KMS-11 (cell line): ENCODE results near the gene COX8A.
"Not testable (repeated sequence)": the region's sequence is repeated elsewhere in the genome, so short reads cannot be mapped to it uniquely, and the experiment has no call there.

Source experiments
- H2AFZ ChIP-seq: fragments of 200-600 bp; sonication (generic); 2 replicates; pipeline ENCODE4 v1.6.1; 2016; ENCODE audit warnings: antibody characterized with exemption, mixed run types, low read depth
- H3K27ac ChIP-seq: fragments of 200-600 bp; sonication (generic); 2 replicates; pipeline ENCODE4 v1.6.1; 2016; ENCODE audit warnings: mild to moderate bottlenecking, mixed run types
- H3K27me3 ChIP-seq: fragments of 200-600 bp; sonication (generic); 2 replicates; pipeline ENCODE4 v1.6.1; 2017; ENCODE audit warnings: mild to moderate bottlenecking, low read depth, mixed run types, moderate library complexity; ENCODE audit not compliant: insufficient read depth
- H3K36me3 ChIP-seq: fragments of 200-600 bp; sonication (generic); 2 replicates; pipeline ENCODE4 v1.6.1; 2017; ENCODE audit warnings: mild to moderate bottlenecking, mixed run types; ENCODE audit not compliant: insufficient read depth
- H3K4me1 ChIP-seq: fragments of 200-600 bp; sonication (generic); 2 replicates; pipeline ENCODE4 v1.6.1; 2016; ENCODE audit warnings: mild to moderate bottlenecking, low read depth, mixed run types; ENCODE audit not compliant: poor library complexity, severe bottlenecking
- H3K4me2 ChIP-seq: fragments of 200-600 bp; sonication (generic); 2 replicates; pipeline ENCODE4 v1.7.0; 2016; ENCODE audit warnings: mild to moderate bottlenecking, mixed run types
- H3K4me3 ChIP-seq: fragments of 200-600 bp; sonication (generic); IDR thresholded peaks from 2 replicates; pipeline ENCODE4 v1.6.1; 2017; ENCODE audit warnings: low read depth, low read length, mixed read lengths; ENCODE audit not compliant: insufficient read depth
- H3K79me2 ChIP-seq: fragments of 200-600 bp; sonication (generic); 2 replicates; pipeline ENCODE4 v1.6.1; 2016; ENCODE audit warnings: low read depth, mixed run types; ENCODE audit not compliant: insufficient read depth
- H3K9ac ChIP-seq: fragments of 200-600 bp; sonication (generic); 2 replicates; pipeline ENCODE4 v1.6.1; 2016; ENCODE audit warnings: mild to moderate bottlenecking, mixed run types
- H4K20me1 ChIP-seq: fragments of 200-600 bp; sonication (generic); 2 replicates; pipeline ENCODE4 v1.6.1; 2016; ENCODE audit warnings: mild to moderate bottlenecking, mixed run types; ENCODE audit not compliant: insufficient read depth
- CTCF ChIP-seq: fragments of 200-600 bp; sonication (generic); conservative IDR thresholded peaks from 2 replicates; pipeline ENCODE4 v1.6.1; 2017; ENCODE audit warnings: low read depth, mild to moderate bottlenecking, antibody characterized with exemption, low read length, moderate library complexity, mixed read lengths

The COX8A gene

DNA sequence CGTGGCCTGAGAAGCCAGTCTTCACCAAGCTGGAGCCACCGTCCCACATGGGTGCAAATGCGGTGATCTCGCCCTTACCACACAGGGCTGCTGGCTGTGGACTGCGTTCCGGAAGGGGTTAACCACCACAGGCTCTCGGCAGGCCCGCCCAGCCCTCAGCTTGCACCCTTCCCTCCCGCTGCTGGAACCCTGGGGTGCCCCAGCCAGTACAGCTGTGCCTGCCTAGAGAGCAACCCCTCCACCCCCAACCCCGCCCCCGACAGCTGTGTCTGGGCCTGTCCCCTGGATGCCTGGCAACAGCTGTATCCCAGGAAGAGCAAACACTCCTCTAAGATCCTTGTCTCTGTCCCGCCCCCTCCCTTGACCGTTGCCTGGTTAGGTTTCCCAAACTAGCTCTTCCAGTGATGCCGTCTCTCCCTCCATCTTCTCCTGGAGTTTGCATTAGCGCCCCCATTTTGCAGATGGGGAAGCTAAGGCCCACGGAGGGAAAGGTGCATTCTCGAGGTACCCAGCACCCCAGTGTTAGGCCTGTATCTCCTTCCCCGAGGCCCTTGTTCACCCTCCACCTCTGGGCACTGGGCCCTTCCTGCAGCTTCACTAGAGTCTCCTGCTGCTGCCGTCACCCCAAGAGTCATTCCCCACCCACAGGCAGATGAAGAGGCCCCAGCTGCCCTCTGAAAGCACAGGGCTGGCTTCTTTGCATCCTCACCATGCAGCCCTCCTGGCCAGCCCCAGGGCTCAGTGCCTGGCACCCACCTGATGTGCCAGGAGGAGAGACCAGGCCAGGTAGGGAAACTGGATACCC is 12.6 kb upstream of the COX8A start:
- Histone ChIP-seq H3K4me2 (no peak overlapping the region), H3K27me3 (no peaks in the 10 kb centered on the region), H3K4me3 (no peak overlapping the region), H3K36me3 (no peaks in the 10 kb centered on the region), H3K79me2 (no peaks in the 10 kb centered on the region), H4K20me1 (no peaks in the 10 kb centered on the region), H3K4me1 (peaks cover 15% of the 10 kb centered on the region), H3K9ac (no peak overlapping the region), H3K27ac (no peak overlapping the region), H2AFZ (no peak overlapping the region)
- TF ChIP-seq CTCF, result no peak

GRCh38 chr11:63963895-63964294 is 10.5 kb upstream of the COX8A start:
- peaks cover 15% of the 10 kb centered on the region for H3K4me1 ChIP-seq
- not testable (repeated sequence) for H3K79me2 ChIP-seq, H3K27me3 ChIP-seq, H3K4me3 ChIP-seq, H3K9ac ChIP-seq, H2AFZ ChIP-seq, H4K20me1 ChIP-seq, H3K36me3 ChIP-seq, H3K27ac ChIP-seq, H3K4me2 ChIP-seq

DNA sequence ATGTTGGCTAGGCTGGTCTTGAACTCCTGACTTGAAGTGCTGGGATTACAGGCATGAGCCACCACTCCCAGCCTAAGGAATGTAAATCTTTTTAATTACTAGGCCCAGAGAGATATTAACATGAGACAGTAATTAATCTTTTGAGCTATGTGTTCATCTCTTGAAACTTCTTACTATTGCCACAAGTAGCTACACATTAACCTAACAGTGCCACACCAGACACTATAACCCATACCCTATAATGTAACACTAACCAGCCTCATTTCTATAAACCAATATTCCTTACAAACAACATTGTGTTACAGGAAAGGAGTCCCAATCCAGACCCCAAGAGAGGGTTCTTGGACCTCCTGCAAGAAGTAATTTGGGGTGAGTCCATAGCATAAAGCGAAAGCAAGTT is 8.0 kb upstream of the COX8A start:
- no peak for TF ChIP-seq CTCF
- Histone ChIP-seq H3K27ac (no peak overlapping the region), H3K27me3 (no peaks in the 10 kb centered on the region), H3K4me2 (no peak overlapping the region), H3K79me2 (no peaks in the 10 kb centered on the region), H2AFZ (no peak overlapping the region), H4K20me1 (no peaks in the 10 kb centered on the region), H3K36me3 (no peaks in the 10 kb centered on the region), H3K4me1 (peaks cover 6% of the 10 kb centered on the region), H3K9ac (no peak overlapping the region), H3K4me3 (no peak overlapping the region)

DNA sequence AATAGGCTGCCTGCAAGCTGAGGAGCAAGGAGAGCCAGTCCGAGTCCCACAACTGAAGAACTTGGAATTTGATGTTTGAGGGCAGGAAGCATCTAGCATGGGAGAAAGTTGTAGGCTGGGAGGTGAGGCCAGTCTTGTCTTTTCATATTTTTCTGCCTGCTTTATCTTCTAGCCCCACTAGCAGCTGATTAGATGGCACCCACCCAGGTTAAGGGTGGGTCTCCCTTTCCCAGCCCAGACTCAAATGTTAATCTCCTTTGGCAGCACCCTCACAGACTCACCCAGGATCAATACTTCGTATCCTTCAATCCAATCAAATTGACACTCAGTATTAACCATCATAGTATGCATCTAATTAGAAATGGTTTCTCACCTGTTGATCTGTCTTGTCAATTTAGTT is 5.0 kb upstream of the COX8A start:
- Histone ChIP-seq H3K27ac (no peak overlapping the region), H3K9ac (no peak overlapping the region), H3K4me3 (no peak overlapping the region), H2AFZ (no peak overlapping the region), H4K20me1 (no peaks in the 10 kb centered on the region), H3K36me3 (no peaks in the 10 kb centered on the region), H3K27me3 (no peaks in the 10 kb centered on the region), H3K4me2 (no peak overlapping the region), H3K79me2 (peaks cover under 1% of the 10 kb centered on the region; the same call in 1 of the 2 replicates), H3K4me1 (no peaks in the 10 kb centered on the region)
- TF ChIP-seq CTCF, result no peak

DNA sequence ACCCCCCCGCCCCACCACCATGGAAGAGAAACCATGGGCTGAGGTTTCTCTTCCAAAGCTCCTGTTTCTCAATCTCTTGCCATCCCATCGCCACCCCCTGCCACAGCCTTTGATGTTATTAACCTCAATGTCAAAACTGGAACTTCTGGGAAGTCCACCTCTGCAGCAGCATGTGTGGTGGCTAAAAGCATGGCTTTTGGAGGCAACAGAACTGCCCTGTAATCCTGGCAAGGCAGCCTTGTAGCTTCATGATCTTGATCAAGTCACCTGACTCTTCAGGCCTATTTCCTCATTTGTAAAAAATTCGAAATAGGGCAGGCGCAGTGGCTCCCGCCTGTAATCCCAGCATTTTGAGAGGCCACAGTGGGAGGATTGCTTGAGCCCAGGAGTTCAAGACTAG is 3.5 kb upstream of the COX8A start:
- TF ChIP-seq CTCF, result no peak
- Histone ChIP-seq H3K36me3 (no peaks in the 10 kb centered on the region), H3K9ac (no peak overlapping the region), H3K4me1 (peaks cover 4% of the 10 kb centered on the region), H3K79me2 (peaks cover 15% of the 10 kb centered on the region), H3K4me3 (no peak overlapping the region), H3K27ac (no peak overlapping the region), H2AFZ (no peak overlapping the region), H3K4me2 (no peak overlapping the region), H4K20me1 (no peaks in the 10 kb centered on the region), H3K27me3 (no peaks in the 10 kb centered on the region)

DNA sequence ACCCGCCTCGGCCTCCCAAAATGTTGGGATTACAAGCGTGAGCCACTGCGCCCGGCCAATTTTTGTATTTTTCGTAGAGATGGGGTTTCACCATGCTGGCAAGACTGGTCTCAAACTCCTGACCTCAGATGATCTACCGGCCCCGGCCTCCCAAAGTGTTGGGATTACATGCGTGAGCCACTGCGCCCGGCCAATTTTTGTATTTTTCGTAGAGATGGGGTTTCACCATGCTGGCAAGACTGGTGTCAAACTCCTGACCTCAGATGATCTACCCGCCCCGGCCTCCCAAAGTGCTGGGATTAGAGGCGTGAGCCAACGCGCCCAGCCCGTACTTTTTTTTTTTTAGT is 535 bp upstream of the COX8A start:
- not testable (repeated sequence) for H4K20me1 ChIP-seq, H3K36me3 ChIP-seq, H3K27me3 ChIP-seq, H3K9ac ChIP-seq, H3K4me3 ChIP-seq
- Histone ChIP-seq H3K27ac (peak overlapping the region; percentile 94; the same call in 1 of the 2 replicates), H3K4me2 (peak overlapping the region; percentile 45; the same call in 1 of the 2 replicates), H2AFZ (peak overlapping the region; percentile 88), H3K79me2 (peaks cover 30% of the 10 kb centered on the region), H3K4me1 (peaks cover 13% of the 10 kb centered on the region)
